Progenitor cell of endocrine pancreas (in vitro differentiated cells): ENCODE data around the gene C2CD2L. TPM values are rescaled to one million over a fixed set of nuclear protein-coding genes. Genes with fewer than 3 reads are reported as not detected.

Experiments used
- DNase-seq: peaks from one replicate; pipeline ENCODE4 v3.0.0; 2021; ENCODE audit warnings: low spot score; ENCODE audit not compliant: unreplicated experiment
- H3K27ac Mint-ChIP-seq: 2 replicates; pipeline ENCODE4 v1.8.0; 2021; ENCODE audit warnings: mild to moderate bottlenecking, moderate library complexity, mixed read lengths
- H3K27me3 Mint-ChIP-seq: 2 replicates; pipeline ENCODE4 v1.8.0; 2021; ENCODE audit warnings: mixed read lengths
- H3K36me3 Mint-ChIP-seq: 2 replicates; pipeline ENCODE4 v1.8.0; 2022; ENCODE audit warnings: mixed read lengths; ENCODE audit not compliant: insufficient read depth
- H3K4me1 Mint-ChIP-seq: 2 replicates; pipeline ENCODE4 v1.8.0; 2021; ENCODE audit warnings: low read depth, mixed read lengths
- H3K4me3 Mint-ChIP-seq: 2 replicates; pipeline ENCODE4 v1.8.0; 2021; ENCODE audit warnings: low read depth, mild to moderate bottlenecking, moderate library complexity, mixed read lengths
- H3K9me3 Mint-ChIP-seq: 2 replicates; pipeline ENCODE4 v1.8.0; 2021; ENCODE audit warnings: low read depth, mixed read lengths
- total RNA-seq: library from RNA; stranded (reverse); gene quantifications from 2 replicates; pipeline ENCODE4 v1.2.1, GENCODE V29; 2021
- TF ChIP-seq, protein P1 (sequence below): fragments of 200-600 bp; sonication (generic); IDR thresholded peaks from one replicate; pipeline ENCODE4 v1.5.0; 2021; ENCODE audit warnings: antibody characterized with exemption, mild to moderate bottlenecking; ENCODE audit not compliant: unreplicated experiment

C2CD2L gene
- total RNA-seq, 1 donor from 2014 or later: 7.3 TPM

DNA sequence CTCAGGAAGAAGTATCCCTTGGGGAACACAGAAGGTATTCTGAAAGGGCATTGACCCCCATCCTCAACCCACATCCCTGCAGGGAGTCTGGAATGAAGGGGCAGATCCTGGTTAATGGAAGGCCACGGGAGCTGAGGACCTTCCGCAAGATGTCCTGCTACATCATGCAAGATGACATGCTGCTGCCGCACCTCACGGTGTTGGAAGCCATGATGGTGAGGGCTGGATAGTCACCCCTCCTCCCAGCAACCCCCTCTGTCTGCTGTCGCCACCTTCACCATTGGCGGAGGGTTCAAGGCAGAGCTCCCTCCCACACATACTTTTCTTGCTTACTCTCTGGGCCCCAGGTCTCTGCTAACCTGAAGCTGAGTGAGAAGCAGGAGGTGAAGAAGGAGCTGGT, 47.0 kb downstream of the C2CD2L start:
- DNase-seq: no peak
- no peaks in the 10 kb centered on the region for H3K36me3 Mint-ChIP-seq
- H3K4me1 Mint-ChIP-seq: no peaks in the 10 kb centered on the region
- TF ChIP-seq, protein P1, sequence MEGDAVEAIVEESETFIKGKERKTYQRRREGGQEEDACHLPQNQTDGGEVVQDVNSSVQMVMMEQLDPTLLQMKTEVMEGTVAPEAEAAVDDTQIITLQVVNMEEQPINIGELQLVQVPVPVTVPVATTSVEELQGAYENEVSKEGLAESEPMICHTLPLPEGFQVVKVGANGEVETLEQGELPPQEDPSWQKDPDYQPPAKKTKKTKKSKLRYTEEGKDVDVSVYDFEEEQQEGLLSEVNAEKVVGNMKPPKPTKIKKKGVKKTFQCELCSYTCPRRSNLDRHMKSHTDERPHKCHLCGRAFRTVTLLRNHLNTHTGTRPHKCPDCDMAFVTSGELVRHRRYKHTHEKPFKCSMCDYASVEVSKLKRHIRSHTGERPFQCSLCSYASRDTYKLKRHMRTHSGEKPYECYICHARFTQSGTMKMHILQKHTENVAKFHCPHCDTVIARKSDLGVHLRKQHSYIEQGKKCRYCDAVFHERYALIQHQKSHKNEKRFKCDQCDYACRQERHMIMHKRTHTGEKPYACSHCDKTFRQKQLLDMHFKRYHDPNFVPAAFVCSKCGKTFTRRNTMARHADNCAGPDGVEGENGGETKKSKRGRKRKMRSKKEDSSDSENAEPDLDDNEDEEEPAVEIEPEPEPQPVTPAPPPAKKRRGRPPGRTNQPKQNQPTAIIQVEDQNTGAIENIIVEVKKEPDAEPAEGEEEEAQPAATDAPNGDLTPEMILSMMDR: no peak
- H3K27me3 Mint-ChIP-seq: peaks cover 62% of the 10 kb centered on the region
- no peak overlapping the region for H3K4me3 Mint-ChIP-seq
- no peak overlapping the region for H3K27ac Mint-ChIP-seq
- H3K9me3 Mint-ChIP-seq: no peaks in the 10 kb centered on the region

DNA sequence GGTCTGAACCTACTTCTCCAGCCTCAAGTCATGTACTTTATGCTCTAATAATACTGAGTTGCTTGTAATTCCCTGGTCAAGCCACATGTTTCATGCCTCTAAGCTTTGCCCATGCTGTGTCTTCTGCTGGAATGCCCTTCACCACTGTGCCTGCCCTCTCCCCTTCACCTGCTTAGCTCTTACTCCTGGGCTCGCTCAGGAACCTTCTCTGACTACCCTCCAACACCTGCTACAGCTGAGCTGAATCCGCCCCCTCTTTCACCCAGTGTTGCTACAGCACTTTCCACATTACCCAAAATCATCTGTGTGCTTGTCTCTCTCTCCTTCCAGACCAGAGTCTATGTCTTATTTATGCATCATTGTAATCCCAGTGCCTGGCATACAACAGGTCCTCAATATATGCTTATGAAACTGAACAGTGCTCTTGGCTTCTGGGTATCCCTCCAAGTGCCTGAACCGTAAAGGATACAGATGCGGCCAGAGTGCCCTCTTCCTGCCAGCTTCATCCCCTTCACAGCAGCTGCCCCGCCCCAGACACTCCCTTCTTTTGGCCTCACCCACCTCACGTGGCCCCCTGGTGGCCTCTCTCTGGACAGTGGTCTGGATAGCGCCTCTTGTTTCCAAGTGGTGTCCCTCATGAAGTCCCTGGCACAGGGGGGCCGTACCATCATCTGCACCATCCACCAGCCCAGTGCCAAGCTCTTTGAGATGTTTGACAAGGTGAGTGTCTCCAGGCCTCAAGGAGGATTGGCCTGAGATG, 48.8 kb downstream of the C2CD2L start:
- Mint-ChIP-seq H3K4me1 (no peaks in the 10 kb centered on the region), H3K27ac (no peak overlapping the region), H3K4me3 (no peak overlapping the region), H3K27me3 (peaks cover 50% of the 10 kb centered on the region), H3K36me3 (no peaks in the 10 kb centered on the region), H3K9me3 (no peaks in the 10 kb centered on the region)
- TF ChIP-seq, protein P1: peak; percentile 27
- no peak for DNase-seq

DNA sequence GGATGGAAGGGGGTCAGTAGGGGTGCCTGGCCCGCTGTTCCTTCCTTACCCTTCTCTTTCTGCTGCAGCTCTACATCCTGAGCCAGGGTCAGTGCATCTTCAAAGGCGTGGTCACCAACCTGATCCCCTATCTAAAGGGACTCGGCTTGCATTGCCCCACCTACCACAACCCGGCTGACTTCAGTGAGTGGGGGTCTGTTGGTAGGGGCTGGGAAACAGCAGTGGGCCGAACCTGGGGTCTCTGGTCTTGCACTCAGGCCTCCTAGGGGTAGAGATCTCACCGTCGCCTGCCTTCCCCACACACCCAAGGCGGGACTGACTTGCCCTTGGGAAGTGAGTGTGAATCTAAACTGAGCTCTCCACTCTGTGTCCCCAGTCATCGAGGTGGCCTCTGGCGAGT, 49.4 kb downstream of the C2CD2L start:
- H3K9me3 Mint-ChIP-seq: no peaks in the 10 kb centered on the region
- H3K4me1 Mint-ChIP-seq: no peaks in the 10 kb centered on the region
- no peak for DNase-seq
- no peak overlapping the region for H3K4me3 Mint-ChIP-seq
- TF ChIP-seq, protein P1: no peak
- no peak overlapping the region for H3K27ac Mint-ChIP-seq
- peaks cover 44% of the 10 kb centered on the region for H3K27me3 Mint-ChIP-seq
- H3K36me3 Mint-ChIP-seq: no peaks in the 10 kb centered on the region

DNA sequence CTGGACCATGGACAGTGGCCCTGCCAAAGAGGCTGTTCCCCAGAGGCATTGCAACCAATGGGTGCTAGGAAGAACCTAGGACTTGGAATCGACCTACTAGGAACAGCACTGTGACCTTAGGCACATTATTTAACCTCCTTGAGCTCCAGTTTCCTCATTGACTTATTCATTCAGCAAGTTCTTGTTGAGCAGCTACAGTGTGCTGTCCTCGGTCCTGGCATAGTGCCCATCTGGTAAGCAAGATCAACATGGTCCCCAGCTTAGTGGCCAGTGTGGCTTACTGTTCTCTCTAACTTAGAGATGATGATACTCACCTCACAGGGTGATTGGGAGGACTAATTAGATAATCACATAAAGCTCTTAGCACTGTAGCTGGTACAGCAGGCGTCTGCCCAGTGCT, 49.9 kb downstream of the C2CD2L start:
- H3K9me3 Mint-ChIP-seq: no peaks in the 10 kb centered on the region
- peaks cover 38% of the 10 kb centered on the region for H3K27me3 Mint-ChIP-seq
- no peak for DNase-seq
- no peak overlapping the region for H3K4me3 Mint-ChIP-seq
- H3K4me1 Mint-ChIP-seq: no peaks in the 10 kb centered on the region
- TF ChIP-seq, protein P1: no peak
- no peak overlapping the region for H3K27ac Mint-ChIP-seq
- no peaks in the 10 kb centered on the region for H3K36me3 Mint-ChIP-seq

DNA sequence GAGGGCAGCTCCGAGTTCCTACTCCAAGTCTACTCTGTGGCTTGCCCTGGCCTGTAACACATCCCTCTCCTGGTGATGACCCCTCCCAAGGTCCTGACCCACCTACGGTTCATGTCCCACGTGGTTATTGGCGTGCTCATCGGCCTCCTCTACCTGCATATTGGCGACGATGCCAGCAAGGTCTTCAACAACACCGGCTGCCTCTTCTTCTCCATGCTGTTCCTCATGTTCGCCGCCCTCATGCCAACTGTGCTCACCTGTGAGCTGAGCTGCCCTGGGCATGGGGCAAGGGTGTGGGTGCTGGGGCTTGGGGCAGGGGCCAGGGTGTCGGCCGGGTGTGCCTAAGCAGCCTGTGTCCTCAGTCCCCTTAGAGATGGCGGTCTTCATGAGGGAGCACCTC, 51.3 kb downstream of the C2CD2L start:
- no peaks in the 10 kb centered on the region for H3K36me3 Mint-ChIP-seq
- no peaks in the 10 kb centered on the region for H3K4me1 Mint-ChIP-seq
- no peaks in the 10 kb centered on the region for H3K9me3 Mint-ChIP-seq
- no peak overlapping the region for H3K27ac Mint-ChIP-seq
- H3K4me3 Mint-ChIP-seq: no peak overlapping the region
- no peak for DNase-seq
- TF ChIP-seq, protein P1: no peak
- H3K27me3 Mint-ChIP-seq: peaks cover 33% of the 10 kb centered on the region
